ENCODE data around the gene SOWAHD.
A peak's percentile ranks its signal among the peaks of the same experiment; 100 is the strongest.
"Not testable (repeated sequence)": the region's sequence is repeated elsewhere in the genome, so short reads cannot be mapped to it uniquely, and the experiment has no call there.

SOWAHD gene

GRCh38 chrX:119763836-119764387 lies 5.5 kb downstream of the SOWAHD start:
- no peak for TF ChIP-seq CTCF (IDR thresholded peaks at IDR 0.05; ENCODE audit: low read depth, low read length, missing control alignments)
- DNase-seq (ENCODE audit: extremely low read depth, low read depth), result no peak
- H3K4me3 ChIP-seq (replicated peaks; ENCODE audit: low read depth, low read length), result no peak overlapping the region

DNA sequence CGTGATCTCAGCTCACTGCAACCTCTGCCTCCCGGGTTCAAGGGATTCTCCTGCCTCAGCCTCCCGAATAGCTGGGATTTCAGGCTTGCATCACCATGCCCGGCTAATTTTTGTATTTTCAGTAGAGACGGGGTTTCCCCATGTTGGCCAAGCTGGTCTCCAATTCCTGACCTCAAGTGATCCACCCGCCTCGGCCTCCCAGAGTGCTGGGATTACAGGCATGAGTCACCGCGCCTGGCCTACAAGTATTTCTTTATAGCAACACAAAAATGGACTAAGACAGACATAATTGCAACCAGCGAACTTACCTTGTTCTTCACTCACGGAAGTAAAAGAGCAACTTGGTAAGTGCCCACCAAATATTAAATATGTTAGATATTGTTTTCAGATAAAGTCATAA lies 10.0 kb downstream of the SOWAHD start:
- not testable (repeated sequence) for H3K4me3 ChIP-seq (replicated peaks; ENCODE audit: low read depth, low read length); DNase-seq (ENCODE audit: extremely low read depth, low read depth)

- not testable (repeated sequence) for DNase-seq (ENCODE audit: extremely low read depth, low read depth); H3K4me3 ChIP-seq (replicated peaks; ENCODE audit: low read depth, low read length)
Measured at GRCh38 chrX:119769388-119769787, 11.0 kb downstream of the SOWAHD start.

DNA sequence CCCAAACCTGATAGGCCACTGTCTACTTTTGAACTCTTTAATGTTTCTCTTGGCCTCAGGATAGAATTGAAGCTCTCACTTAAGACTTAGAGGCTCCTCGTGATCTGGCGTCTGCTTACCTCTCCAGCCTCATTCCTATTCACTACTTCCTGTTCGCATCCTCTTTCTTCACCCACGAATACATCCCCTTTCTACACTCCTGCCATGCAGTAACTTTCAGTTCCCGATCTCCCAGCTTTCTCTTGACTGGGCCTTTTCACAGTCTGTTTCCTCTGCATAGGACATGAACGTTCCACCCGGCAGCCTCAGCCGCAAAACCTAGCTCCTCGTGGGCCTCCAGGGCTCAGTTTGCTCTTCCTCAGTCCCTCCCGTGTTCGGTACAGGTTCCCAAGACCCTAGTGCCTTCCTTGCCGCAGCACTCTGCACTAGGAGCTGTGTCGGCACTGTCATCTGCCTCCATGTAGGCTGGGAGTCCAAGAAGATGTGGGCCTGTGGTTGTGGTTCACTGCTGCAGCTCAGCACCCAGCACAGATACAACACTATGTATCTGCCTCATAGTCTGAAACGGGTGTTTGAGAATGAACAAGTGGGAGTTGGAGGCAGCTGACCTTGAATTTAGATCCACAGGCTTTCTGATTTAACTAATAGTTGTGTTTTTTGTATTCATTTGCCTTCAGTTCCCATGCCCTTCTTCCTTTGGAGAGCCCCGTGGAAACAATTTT lies 17.3 kb downstream of the SOWAHD start:
- TF ChIP-seq CTCF (IDR thresholded peaks at IDR 0.05; ENCODE audit: low read depth, low read length, missing control alignments), result no peak
- no peak for DNase-seq (ENCODE audit: extremely low read depth, low read depth)
- no peak overlapping the region for H3K4me3 ChIP-seq (replicated peaks; ENCODE audit: low read depth, low read length)

DNA sequence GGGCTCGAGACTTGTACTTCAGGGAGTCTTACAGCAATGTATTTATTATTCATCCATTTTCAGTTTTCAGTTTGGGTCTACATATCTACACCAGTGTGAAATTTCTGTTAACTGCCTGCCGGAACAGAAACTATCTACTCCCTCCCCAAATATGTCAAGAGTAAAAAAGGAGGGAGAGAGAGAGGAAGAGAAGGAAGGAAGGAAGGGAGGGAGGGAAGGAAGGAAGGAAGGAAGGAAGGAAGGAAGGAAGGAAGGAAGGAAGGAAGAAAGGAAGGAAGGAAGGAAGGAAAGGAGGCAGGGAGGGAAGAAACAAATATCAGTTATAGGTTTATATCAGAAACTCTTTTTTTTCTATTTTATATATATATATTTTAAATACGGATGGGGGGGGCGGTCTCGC lies 20.4 kb downstream of the SOWAHD start:
- no peak overlapping the region for H3K4me3 ChIP-seq (replicated peaks; ENCODE audit: low read depth, low read length)

GRCh38 chrX:119783026-119783425 lies 24.6 kb downstream of the SOWAHD start:
- DNase-seq (ENCODE audit: extremely low read depth, low read depth), result no peak
- no peak overlapping the region for H3K4me3 ChIP-seq (replicated peaks; ENCODE audit: low read depth, low read length)
- TF ChIP-seq CTCF (IDR thresholded peaks at IDR 0.05; ENCODE audit: low read depth, low read length, missing control alignments), result no peak

More for the DNA sequence above, 20.4 kb downstream of the SOWAHD start:
- TF ChIP-seq CTCF (IDR thresholded peaks at IDR 0.05; ENCODE audit: low read depth, low read length, missing control alignments), result no peak
- no peak for DNase-seq (ENCODE audit: extremely low read depth, low read depth)

DNA sequence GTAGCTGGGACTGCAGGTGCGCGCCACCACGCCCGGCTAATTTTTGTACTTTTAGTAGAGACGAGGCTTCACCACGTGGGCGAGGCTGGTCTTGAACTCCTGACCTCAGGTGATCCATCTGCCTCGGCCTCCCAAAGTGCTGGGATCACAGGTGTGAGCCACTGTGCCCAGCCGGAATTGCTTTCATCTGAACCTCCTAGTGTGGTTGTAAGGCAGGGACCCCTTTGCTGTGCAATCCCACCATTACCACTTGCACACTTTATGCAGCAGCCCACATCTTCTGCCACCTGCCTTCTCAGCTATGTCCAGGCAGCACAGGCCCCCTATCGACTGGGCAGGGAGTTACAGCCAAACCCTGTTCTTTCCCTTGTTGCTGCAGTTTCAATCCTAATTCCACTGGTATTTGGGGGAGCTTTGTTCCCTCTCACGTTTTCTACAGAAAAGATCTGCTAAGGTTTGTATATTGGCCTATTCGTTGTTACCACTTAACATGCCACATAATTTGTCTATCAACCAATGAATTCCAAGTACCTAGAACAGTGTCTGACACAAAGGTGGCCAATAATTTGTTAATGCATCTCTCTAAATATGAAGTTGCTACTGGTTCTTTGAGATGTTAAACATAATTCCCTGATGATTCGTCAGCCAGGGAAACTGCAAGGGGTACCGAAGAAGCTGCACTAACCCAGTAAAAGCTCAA lies 26.5 kb downstream of the SOWAHD start:
- no peak overlapping the region for H3K4me3 ChIP-seq (replicated peaks; ENCODE audit: low read depth, low read length)
- no peak for DNase-seq (ENCODE audit: extremely low read depth, low read depth)
- TF ChIP-seq CTCF (IDR thresholded peaks at IDR 0.05; ENCODE audit: low read depth, low read length, missing control alignments), result peak; percentile 45
